Measurements from ENCODE around the gene SPATA16. TPM values are rescaled to one million over a fixed set of nuclear protein-coding genes. Genes with fewer than 3 reads are reported as not detected.

Gene SPATA16
- total and polyA plus RNA-seq, 7 donors: not detected

DNA sequence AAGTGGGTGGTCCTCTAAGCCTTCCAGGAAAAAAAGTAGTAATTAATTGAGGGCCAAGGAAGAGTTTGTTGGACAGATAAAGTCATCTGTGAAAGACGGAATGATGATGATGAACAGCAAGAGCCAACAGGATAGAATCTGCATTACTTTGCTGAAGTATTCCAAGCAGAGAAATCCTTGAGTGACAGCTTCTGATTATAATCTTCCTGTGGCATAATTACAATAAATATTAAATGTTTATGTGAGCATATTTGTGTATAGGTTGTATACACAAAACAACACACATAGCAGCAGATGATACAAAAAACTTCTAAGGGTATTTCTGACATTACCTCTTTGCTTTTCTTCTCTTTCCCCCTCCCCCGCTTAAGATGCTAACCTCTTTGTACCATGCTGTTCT lies 147.6 kb downstream of the SPATA16 start:
- H3K4me3 ChIP-seq: no peak overlapping the region
- no peaks in the 10 kb centered on the region for H3K27me3 ChIP-seq
- H3K4me1 ChIP-seq: no peaks in the 10 kb centered on the region
- DNase-seq: no peak
- no peak for TF ChIP-seq POLR2A (IDR thresholded peaks at IDR 0.05)
- no peak for TF ChIP-seq CTCF (IDR thresholded peaks at IDR 0.05)
- TF ChIP-seq POLR2AphosphoS5 (IDR thresholded peaks at IDR 0.05): no peak
- no peak for TF ChIP-seq EP300 (IDR thresholded peaks at IDR 0.05)
- intact Hi-C loops (cut with DNase I): no loop called here
- no peak overlapping the region for H3K27ac ChIP-seq
- 80 to 87% methylated on average over 2 of the region's 2 CpGs for WGBS, 2 donors
- no peaks in the 10 kb centered on the region for H3K9me3 ChIP-seq
- H3K36me3 ChIP-seq: no peaks in the 10 kb centered on the region

- H3K4me3 ChIP-seq: no peak overlapping the region
- 43 to 74% methylated on average over 3 of the region's 3 CpGs for WGBS, 2 donors
- no peak overlapping the region for H3K27ac ChIP-seq
- DNase-seq: no peak
- H3K9me3 ChIP-seq: no peaks in the 10 kb centered on the region
- no peaks in the 10 kb centered on the region for H3K4me1 ChIP-seq
- TF ChIP-seq EP300 (IDR thresholded peaks at IDR 0.05) (no peak), CTCF (IDR thresholded peaks at IDR 0.05) (no peak), POLR2AphosphoS5 (IDR thresholded peaks at IDR 0.05) (no peak), POLR2A (IDR thresholded peaks at IDR 0.05) (no peak)
- H3K36me3 ChIP-seq: no peaks in the 10 kb centered on the region
- H3K27me3 ChIP-seq: no peaks in the 10 kb centered on the region
- intact Hi-C loops (cut with DNase I): no loop called here
Observed at GRCh38 chr3:172991424-172991996, 149.5 kb downstream of the SPATA16 start.

- Histone ChIP-seq H3K36me3 (no peaks in the 10 kb centered on the region), H3K27me3 (no peaks in the 10 kb centered on the region), H3K4me1 (no peaks in the 10 kb centered on the region), H3K27ac (no peak overlapping the region), H3K9me3 (no peaks in the 10 kb centered on the region), H3K4me3 (no peak overlapping the region)
- TF ChIP-seq CTCF (IDR thresholded peaks at IDR 0.05): no peak
- no peak for TF ChIP-seq POLR2AphosphoS5 (IDR thresholded peaks at IDR 0.05)
- DNase-seq: no peak
- WGBS, 2 donors: 87 to 89% methylated on average over 3 of the region's 3 CpGs
- intact Hi-C loops (cut with DNase I): no loop called here
Observed at GRCh38 chr3:172989373-172989772, 151.7 kb downstream of the SPATA16 start.

GRCh38 chr3:172987273-172987672 lies 153.8 kb downstream of the SPATA16 start:
- Histone ChIP-seq H3K9me3 (no peaks in the 10 kb centered on the region), H3K4me3 (no peak overlapping the region), H3K27ac (no peak overlapping the region), H3K4me1 (no peaks in the 10 kb centered on the region), H3K36me3 (no peaks in the 10 kb centered on the region), H3K27me3 (no peaks in the 10 kb centered on the region)
- DNase-seq: no peak
- intact Hi-C loops (cut with DNase I): no loop called here
- WGBS, 2 donors: 46 to 59% methylated on average over 3 of the region's 3 CpGs
- no peak for TF ChIP-seq POLR2A (IDR thresholded peaks at IDR 0.05)
- TF ChIP-seq POLR2AphosphoS5 (IDR thresholded peaks at IDR 0.05): no peak
- no peak for TF ChIP-seq CTCF (IDR thresholded peaks at IDR 0.05)
- no peak for TF ChIP-seq EP300 (IDR thresholded peaks at IDR 0.05)

DNA sequence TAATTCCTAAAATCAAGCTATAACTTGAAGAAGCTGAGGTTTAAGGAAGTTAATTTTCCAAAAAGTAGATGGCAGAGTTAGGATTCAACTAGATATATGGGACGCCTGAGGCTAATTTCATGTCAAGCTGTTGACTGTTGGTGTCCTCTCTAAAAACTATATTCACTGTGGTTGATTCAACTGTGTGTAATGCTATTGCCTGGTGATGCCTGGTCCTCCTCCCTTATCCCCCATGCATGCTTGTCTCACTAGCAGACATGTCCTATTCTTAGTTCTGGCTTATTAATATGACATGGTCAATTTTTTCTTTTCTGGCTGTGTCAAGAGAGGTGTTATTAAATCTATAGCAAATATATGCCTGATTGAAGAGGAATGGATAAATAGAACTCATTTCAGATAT lies 156.1 kb downstream of the SPATA16 start:
- Histone ChIP-seq H3K27me3 (no peaks in the 10 kb centered on the region), H3K4me1 (no peaks in the 10 kb centered on the region), H3K4me3 (no peak overlapping the region), H3K9me3 (no peaks in the 10 kb centered on the region), H3K36me3 (no peaks in the 10 kb centered on the region), H3K27ac (no peak overlapping the region)
- DNase-seq: no peak
- TF ChIP-seq POLR2A (IDR thresholded peaks at IDR 0.05): no peak
- intact Hi-C loops (cut with DNase I): no loop called here
- 88 to 100% methylated on average over 1 of the region's 1 CpG for WGBS, 2 donors

Measured in sigmoid colon (tissue), 7 donors.